HG03520 (cell line): ENCODE results near the gene ATP2C2.

ENCODE experiments used
- ATAC-seq: cut with Tn5 transposase; IDR thresholded peaks from one replicate; pipeline ENCODE4 v1.9.1; 2021; ENCODE audit warnings: mild to moderate bottlenecking, moderate library complexity; ENCODE audit not compliant: unreplicated experiment

ATP2C2 gene

DNA sequence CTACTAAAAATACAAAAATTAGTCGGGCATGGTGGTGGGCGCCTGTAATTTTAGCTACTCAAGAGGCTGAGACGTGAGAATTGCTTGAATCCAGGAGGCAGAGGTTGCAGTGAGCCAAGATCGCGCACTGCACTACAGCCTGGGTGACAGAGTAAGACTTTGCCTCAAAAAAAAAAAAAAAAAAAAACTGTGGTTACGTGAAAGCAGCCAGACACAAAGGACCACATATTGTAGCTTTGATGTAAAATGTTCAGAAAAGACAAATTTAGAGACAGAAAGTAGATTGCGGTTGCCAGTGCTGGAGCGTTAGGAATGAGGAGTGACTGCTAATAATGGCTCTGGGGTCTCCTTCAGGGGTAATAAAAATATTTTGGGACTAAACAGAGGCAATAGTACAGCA lies 140.2 kb downstream of the ATP2C2 start:
- ATAC-seq: no peak

DNA sequence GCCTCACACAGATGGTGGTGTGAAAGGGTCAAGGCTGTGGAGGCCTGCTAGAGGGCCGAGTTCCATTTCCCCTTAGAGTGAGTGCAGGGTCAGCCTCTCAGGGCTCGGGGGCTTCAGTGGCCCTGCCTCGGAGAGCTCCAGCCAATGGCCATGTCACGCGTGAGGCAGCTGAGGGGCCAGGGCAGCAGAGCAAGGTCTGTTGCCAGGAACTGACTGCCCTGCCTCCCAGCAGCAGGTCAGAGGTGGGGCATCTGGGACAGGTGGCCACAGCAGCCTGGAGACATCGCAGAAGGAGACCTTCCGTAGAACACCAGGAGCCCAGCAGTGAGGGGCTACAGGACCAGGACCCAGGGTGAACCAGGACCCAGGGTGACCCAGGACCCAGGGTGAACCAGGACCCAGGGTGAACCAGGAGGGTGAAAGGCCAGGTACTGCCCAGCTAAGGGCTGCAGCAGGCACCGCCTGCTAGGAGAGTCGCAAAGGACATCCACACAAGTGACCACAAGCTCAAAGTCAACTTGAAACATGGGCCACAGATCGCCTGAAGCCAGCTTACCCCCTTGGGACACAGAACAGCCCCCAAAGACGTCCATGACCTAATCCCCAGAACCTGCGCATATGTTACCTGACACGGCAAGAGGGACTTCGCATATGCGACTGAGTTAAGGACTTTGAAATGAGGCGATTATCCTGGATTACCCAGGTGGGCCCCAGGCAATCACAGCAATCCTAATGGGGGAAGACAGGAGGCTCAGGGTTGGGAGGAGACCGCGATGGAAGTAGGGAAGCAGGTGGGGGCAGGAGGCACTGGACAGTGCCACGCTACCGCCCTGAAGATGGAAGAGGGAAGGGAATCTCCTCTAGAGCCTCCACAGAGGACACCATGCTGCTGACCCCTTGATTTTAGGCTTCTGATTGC lies 141.0 kb downstream of the ATP2C2 start:
- no peak for ATAC-seq

DNA sequence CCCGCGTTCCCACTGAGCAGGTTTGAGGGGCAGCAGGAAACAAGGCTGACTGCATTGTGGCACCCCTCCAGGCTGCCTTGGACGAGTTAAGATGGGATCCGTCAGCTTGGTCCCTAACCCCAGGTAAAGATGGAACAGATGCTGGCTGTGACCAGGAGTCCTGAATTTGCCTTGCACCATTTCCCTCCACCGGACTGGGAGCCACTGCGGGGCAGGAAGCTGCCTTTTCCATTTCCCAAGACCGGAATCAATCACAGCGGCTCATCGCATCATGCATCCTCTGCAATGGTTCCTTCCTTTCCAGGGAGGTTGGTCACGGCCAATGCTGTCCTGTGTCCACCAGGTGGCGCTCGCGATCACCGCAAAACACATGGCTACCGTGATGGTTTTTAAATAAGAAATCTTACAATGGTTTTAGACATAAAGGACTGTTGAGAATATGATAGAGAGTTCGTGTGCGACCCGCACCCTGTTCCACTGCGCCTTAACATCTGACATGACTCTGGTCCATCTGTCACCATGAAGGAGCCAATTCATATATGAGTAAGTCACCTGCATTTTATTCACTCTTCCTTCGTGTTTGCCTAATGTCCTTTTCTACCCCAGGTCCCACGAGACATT lies 143.0 kb downstream of the ATP2C2 start:
- no peak for ATAC-seq

DNA sequence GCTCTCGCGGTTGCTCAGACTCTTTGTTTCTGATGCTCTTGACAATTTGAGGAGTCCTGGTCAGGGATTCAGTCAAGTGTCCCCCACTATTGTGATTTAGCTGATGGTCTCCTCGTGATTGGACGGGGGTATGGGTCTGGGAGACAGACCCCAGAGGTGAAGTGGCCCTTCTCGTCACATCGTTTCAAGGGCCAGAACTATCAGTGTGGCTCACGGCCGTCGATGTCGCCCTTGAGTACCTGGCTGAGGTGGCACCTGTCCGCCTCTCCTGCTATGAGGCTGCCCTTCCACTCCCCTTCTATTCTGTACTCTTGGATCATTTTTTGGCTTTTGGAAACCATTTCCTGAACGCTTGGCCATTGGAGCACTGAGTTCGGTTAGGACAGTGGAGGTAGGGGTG lies 143.5 kb downstream of the ATP2C2 start:
- ATAC-seq: no peak

DNA sequence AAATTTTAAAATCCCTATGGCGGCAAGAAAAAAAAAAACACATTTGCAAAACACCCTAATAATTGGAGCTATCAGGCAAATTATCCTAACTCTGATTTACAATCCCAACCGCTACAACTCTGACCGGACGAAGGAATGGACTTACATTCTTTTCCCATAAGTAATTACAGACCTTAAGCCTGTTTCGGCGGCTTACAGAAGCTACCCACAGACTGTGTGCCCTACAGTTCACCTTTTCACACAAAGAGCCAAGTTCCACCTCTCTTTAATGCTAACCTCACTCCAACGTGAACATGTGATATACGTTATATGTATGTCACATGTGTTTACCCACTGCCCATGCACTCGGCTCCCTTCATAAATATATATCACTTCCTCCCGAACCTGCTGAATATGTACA lies 144.8 kb downstream of the ATP2C2 start:
- no peak for ATAC-seq

DNA sequence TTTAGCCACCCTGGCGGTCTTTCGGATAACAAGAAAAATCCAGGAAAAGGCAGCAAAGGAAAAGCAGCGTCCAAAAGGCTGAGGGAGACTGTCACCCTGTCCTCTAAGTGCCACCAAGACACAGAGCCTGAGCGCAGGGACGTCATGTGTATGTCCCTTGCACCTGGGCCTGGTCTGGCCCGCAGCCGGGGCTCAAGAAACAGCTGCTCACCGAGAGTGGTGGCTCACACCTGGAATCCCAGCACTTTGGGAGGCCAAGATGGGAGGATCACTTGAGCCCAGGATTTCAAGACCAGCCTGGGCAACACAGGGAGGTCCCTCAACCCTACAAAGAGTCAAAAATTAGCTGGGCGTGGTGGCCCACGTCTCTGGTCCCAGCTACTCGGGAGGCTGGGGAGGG lies 145.3 kb downstream of the ATP2C2 start:
- ATAC-seq: no peak
